ENCODE data around the gene LCK.
"Not testable (repeated sequence)": the region's sequence is repeated elsewhere in the genome, so short reads cannot be mapped to it uniquely, and the experiment has no call there.

The LCK gene

DNA sequence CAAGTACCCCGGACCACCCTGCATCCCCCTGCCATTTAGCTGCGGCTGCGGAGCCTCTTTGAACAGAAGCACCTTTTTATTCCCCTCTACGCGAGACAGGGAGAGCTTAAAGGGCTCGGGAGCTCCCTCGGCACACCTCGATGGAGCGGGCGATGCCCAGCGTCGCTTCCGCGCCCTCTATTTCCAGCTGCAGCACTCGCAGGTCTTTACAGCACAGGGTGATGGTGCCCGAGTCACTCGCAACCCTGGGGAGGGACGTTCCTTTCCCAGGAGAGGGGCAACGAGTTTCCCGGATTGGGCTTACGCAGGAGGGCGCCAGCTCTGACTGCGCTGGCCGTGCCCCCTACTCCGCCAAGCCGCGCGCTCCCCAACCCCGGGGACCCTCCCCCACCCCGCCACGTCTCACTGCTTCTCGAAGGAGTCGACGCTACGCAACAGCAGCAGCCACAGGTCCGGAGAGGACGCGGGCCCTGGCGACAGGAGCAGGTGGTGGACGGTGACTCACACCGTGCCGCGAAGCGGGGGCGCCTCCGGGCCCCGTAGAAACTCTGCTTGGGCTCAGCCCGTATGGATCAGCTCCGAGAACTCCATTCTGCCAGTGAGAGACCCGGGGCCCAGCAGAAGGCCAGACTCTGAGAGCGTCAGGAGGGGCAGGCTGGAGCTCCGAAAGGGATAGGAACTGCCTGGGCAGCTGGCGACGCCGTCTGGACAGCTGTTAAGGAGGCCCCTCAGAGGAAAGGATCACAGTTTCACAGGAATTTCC, 9.9 kb upstream of the LCK start:
- H3K9ac ChIP-seq (ENCODE audit: low read depth, low read length): peak overlapping the region; percentile 56
- peaks cover 29% of the 10 kb centered on the region for H3K4me1 ChIP-seq (ENCODE audit: control insufficient read depth, insufficient read depth, low read length)
- H3K4me3 ChIP-seq (ENCODE audit: low read length): peak overlapping the region; percentile 68
- peak overlapping the region; percentile 94 for H3K4me2 ChIP-seq (ENCODE audit: low read length)
- no peaks in the 10 kb centered on the region for H3K36me3 ChIP-seq (ENCODE audit: insufficient read depth, low read length)
- H3K27me3 ChIP-seq (ENCODE audit: control insufficient read depth, insufficient read depth, low read length): no peaks in the 10 kb centered on the region
- no peaks in the 10 kb centered on the region for H3K9me3 ChIP-seq (replicated peaks; ENCODE audit: low read length)

GRCh38 chr1:32242341-32242851, 8.7 kb upstream of the LCK start:
- Histone ChIP-seq H3K36me3 (ENCODE audit: insufficient read depth, low read length) (no peaks in the 10 kb centered on the region), H3K4me1 (ENCODE audit: control insufficient read depth, insufficient read depth, low read length) (peaks cover 30% of the 10 kb centered on the region), H3K9ac (ENCODE audit: low read depth, low read length) (no peak overlapping the region), H3K9me3 (replicated peaks; ENCODE audit: low read length) (no peaks in the 10 kb centered on the region), H3K4me3 (ENCODE audit: low read length) (no peak overlapping the region), H3K4me2 (ENCODE audit: low read length) (peak overlapping the region; percentile 32), H3K27me3 (ENCODE audit: control insufficient read depth, insufficient read depth, low read length) (no peaks in the 10 kb centered on the region)

DNA sequence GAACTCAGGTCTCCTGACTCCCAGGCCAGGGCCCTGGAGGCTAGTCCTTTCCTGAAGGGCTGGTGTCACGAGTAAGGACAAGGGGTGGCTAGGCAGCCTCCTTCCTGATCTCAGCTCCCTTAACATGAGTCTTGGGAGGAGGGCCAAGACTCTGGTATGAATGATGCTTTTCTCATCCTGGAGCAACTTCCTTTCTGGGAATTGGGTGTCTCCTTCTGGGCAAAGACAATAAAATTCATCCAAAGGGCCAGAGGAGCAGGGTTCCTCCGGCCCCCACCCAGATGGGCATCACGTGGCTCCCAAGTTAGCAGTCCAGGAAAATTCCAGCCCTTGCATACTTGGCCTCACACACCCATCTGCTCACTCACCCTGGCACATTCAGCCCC, 4.2 kb upstream of the LCK start, which contains the start of gene FAM167B:
Gene FAM167B (plus strand): TSS at position 335 of the 386 bp plus-strand sequence. CDS start 200 bp downstream, outside the sequence.
- Histone ChIP-seq H3K9ac (ENCODE audit: low read depth, low read length) (no peak within 1 kb of the TSS), H3K36me3 (ENCODE audit: insufficient read depth, low read length) (no peaks in the 10 kb centered on the region)

GRCh38 chr1:32247452-32247851, 3.6 kb upstream of the LCK start:
- Histone ChIP-seq H3K9me3 (replicated peaks; ENCODE audit: low read length) (no peaks in the 10 kb centered on the region), H3K4me2 (ENCODE audit: low read length) (no peak overlapping the region), H3K9ac (ENCODE audit: low read depth, low read length) (no peak overlapping the region), H3K4me1 (ENCODE audit: control insufficient read depth, insufficient read depth, low read length) (peaks cover 19% of the 10 kb centered on the region), H3K4me3 (ENCODE audit: low read length) (no peak overlapping the region), H3K27me3 (ENCODE audit: control insufficient read depth, insufficient read depth, low read length) (peaks cover 2% of the 10 kb centered on the region), H3K36me3 (ENCODE audit: insufficient read depth, low read length) (no peaks in the 10 kb centered on the region)

More for the DNA sequence above, 4.2 kb upstream of the LCK start, which contains the start of gene FAM167B:
- Histone ChIP-seq H3K4me1 (ENCODE audit: control insufficient read depth, insufficient read depth, low read length) (peaks cover 20% of the 10 kb centered on the region), H3K9me3 (replicated peaks; ENCODE audit: low read length) (no peaks in the 10 kb centered on the region), H3K4me2 (ENCODE audit: low read length) (no peak within 1 kb of the TSS), H3K4me3 (ENCODE audit: low read length) (no peak within 1 kb of the TSS), H3K27me3 (ENCODE audit: control insufficient read depth, insufficient read depth, low read length) (no peaks in the 10 kb centered on the region)

GRCh38 chr1:32247983-32248889, 2.8 kb upstream of the LCK start:
- no peaks in the 10 kb centered on the region for H3K9me3 ChIP-seq (replicated peaks; ENCODE audit: low read length)
- no peak overlapping the region for H3K4me3 ChIP-seq (ENCODE audit: low read length)
- peak overlapping the region; percentile 60 for H3K4me2 ChIP-seq (ENCODE audit: low read length)
- no peaks in the 10 kb centered on the region for H3K36me3 ChIP-seq (ENCODE audit: insufficient read depth, low read length)
- peaks cover 6% of the 10 kb centered on the region for H3K27me3 ChIP-seq (ENCODE audit: control insufficient read depth, insufficient read depth, low read length)
- H3K4me1 ChIP-seq (ENCODE audit: control insufficient read depth, insufficient read depth, low read length): peaks cover 16% of the 10 kb centered on the region
- no peak overlapping the region for H3K9ac ChIP-seq (ENCODE audit: low read depth, low read length)

DNA sequence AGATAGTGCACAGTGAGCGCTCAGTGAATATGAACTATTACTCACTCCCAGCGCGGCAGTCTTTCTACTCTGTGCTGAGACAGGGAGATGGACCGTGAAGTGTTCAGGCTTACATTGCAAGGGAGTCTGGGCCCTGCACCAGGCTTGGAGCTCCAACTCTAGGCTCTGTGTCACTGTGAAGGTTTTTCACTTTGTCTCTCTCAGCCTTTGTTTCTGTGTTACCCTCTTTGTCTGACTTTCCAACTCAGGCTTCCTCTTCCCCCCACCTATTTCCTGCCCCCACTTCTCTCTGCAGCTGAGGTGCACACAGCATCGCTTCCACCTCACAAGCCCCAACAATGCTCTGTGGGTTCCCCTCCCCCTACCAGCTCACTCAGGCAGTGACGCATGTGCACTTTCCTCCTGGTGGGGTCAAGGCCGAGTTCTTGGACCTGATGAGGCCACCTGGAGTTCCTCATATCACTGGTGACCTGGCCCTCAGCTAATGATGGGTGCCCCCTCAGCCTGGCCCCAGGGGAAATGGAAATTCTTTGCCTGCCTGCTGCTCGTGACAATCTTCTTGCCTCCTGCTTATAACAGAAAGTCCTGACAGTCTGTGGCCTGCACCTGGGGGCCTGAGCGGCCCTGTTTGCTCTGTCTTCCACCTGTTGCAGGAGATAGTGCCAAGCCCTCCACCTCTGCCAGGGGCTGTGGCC, 1.1 kb upstream of the LCK start:
- no peak overlapping the region for H3K9ac ChIP-seq (ENCODE audit: low read depth, low read length)
- H3K9me3 ChIP-seq (replicated peaks; ENCODE audit: low read length): no peaks in the 10 kb centered on the region
- peaks cover 16% of the 10 kb centered on the region for H3K4me1 ChIP-seq (ENCODE audit: control insufficient read depth, insufficient read depth, low read length)
- no peak overlapping the region for H3K4me3 ChIP-seq (ENCODE audit: low read length)
- no peak overlapping the region for H3K4me2 ChIP-seq (ENCODE audit: low read length)
- H3K27me3 ChIP-seq (ENCODE audit: control insufficient read depth, insufficient read depth, low read length): peaks cover 6% of the 10 kb centered on the region
- no peaks in the 10 kb centered on the region for H3K36me3 ChIP-seq (ENCODE audit: insufficient read depth, low read length)

GRCh38 chr1:32255072-32256071, 4.3 kb downstream of the LCK start:
- H3K27me3 ChIP-seq (ENCODE audit: control insufficient read depth, insufficient read depth, low read length): peaks cover 20% of the 10 kb centered on the region
- no peaks in the 10 kb centered on the region for H3K36me3 ChIP-seq (ENCODE audit: insufficient read depth, low read length)
- H3K4me2 ChIP-seq (ENCODE audit: low read length): no peak overlapping the region
- H3K9me3 ChIP-seq (replicated peaks; ENCODE audit: low read length): no peaks in the 10 kb centered on the region
- H3K9ac ChIP-seq (ENCODE audit: low read depth, low read length): no peak overlapping the region
- H3K4me3 ChIP-seq (ENCODE audit: low read length): no peak overlapping the region
- H3K4me1 ChIP-seq (ENCODE audit: control insufficient read depth, insufficient read depth, low read length): no peaks in the 10 kb centered on the region

- no peaks in the 10 kb centered on the region for H3K4me1 ChIP-seq (ENCODE audit: control insufficient read depth, insufficient read depth, low read length)
Observed at GRCh38 chr1:32256473-32257226, 5.6 kb downstream of the LCK start.

DNA sequence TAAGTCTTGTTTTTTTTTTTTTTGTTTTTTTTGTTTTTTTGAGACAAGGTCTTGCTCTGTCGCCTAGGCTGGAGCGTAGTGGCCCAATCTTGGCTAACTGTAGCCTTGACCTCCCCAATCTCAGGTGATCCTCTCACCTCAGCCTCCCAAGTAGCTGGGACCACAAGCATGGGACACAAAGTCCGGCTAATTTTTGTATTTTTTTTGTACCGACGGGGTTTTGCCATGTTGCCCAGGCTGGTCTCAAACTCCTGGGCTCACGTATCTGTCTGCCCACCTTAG, 6.1 kb downstream of the LCK start:
- no peaks in the 10 kb centered on the region for H3K36me3 ChIP-seq (ENCODE audit: insufficient read depth, low read length)
- no peaks in the 10 kb centered on the region for H3K9me3 ChIP-seq (replicated peaks; ENCODE audit: low read length)
- no peak overlapping the region for H3K4me3 ChIP-seq (ENCODE audit: low read length)
- no peaks in the 10 kb centered on the region for H3K4me1 ChIP-seq (ENCODE audit: control insufficient read depth, insufficient read depth, low read length)
- H3K4me2 ChIP-seq (ENCODE audit: low read length): no peak overlapping the region
- no peak overlapping the region for H3K9ac ChIP-seq (ENCODE audit: low read depth, low read length)
- peaks cover 20% of the 10 kb centered on the region for H3K27me3 ChIP-seq (ENCODE audit: control insufficient read depth, insufficient read depth, low read length)

More at GRCh38 chr1:32256473-32257226, 5.6 kb downstream of the LCK start:
- Histone ChIP-seq H3K4me2 (ENCODE audit: low read length) (no peak overlapping the region), H3K4me3 (ENCODE audit: low read length) (no peak overlapping the region), H3K27me3 (ENCODE audit: control insufficient read depth, insufficient read depth, low read length) (peaks cover 20% of the 10 kb centered on the region), H3K36me3 (ENCODE audit: insufficient read depth, low read length) (no peaks in the 10 kb centered on the region), H3K9ac (ENCODE audit: low read depth, low read length) (no peak overlapping the region), H3K9me3 (replicated peaks; ENCODE audit: low read length) (no peaks in the 10 kb centered on the region)

GRCh38 chr1:32263236-32263593, 12.2 kb downstream of the LCK start:
- not testable (repeated sequence) for H3K4me2 ChIP-seq (ENCODE audit: low read length); H3K9me3 ChIP-seq (replicated peaks; ENCODE audit: low read length); H3K9ac ChIP-seq (ENCODE audit: low read depth, low read length); H3K4me3 ChIP-seq (ENCODE audit: low read length); H3K4me1 ChIP-seq (ENCODE audit: control insufficient read depth, insufficient read depth, low read length); H3K27me3 ChIP-seq (ENCODE audit: control insufficient read depth, insufficient read depth, low read length); H3K36me3 ChIP-seq (ENCODE audit: insufficient read depth, low read length)
